A549 (cell line): ENCODE measurements around the gene SERTAD2.

ENCODE experiments used
- CTCF ChIP-seq: fragments of >200 bp; sonication (Bioruptor Twin); formaldehyde crosslinking; IDR thresholded peaks from 3 replicates; pipeline ENCODE4 v1.5.1; 2016
- EP300 ChIP-seq, 2 experiments: fragments of >200 bp; sonication (Bioruptor Twin); formaldehyde crosslinking; IDR thresholded peaks; 2 replicates in 1 of 2; 3 replicates in 1 of 2; pipeline ENCODE4 v1.6.1; 2016 to 2017
- HOXA7 ChIP-seq: fragments of 250-450 bp; sonication (Bioruptor Pico); IDR thresholded peaks from 2 replicates; pipeline ENCODE4 v1.5.0; 2020; ENCODE audit warnings: mild to moderate bottlenecking, moderate library complexity
- JUN ChIP-seq, 2 experiments: fragments of >200 bp; sonication (Bioruptor Twin); formaldehyde crosslinking; IDR thresholded peaks; 2 replicates in 1 of 2; 3 replicates in 1 of 2; pipeline ENCODE4 v1.6.1; 2016 to 2017
- JUNB ChIP-seq: fragments of >200 bp; sonication (Bioruptor Twin); formaldehyde crosslinking; IDR thresholded peaks from 2 replicates; pipeline ENCODE4 v1.6.1; 2016
- MAX ChIP-seq: IDR thresholded peaks from 2 replicates; pipeline ENCODE4 v1.6.1; 2012
- MYC ChIP-seq: IDR thresholded peaks from 2 replicates; pipeline ENCODE4 v1.6.1; 2012; ENCODE audit warnings: mild to moderate bottlenecking, inconsistent platforms, low read length, improper control_type of control experiment, borderline replicate concordance
- RFX5 ChIP-seq: fragments of 450-650 bp; IDR thresholded peaks from 2 replicates; pipeline ENCODE4 v1.7.1; 2014; ENCODE audit warnings: antibody characterized with exemption, mild to moderate bottlenecking, moderate library complexity
- ZC3H11A ChIP-seq: fragments of 450-650 bp; IDR thresholded peaks from 2 replicates; pipeline ENCODE4 v1.6.1; 2014; ENCODE audit warnings: antibody characterized with exemption, mild to moderate bottlenecking

GRCh38 chr2:64658269-64658668 is 4.6 kb upstream of the SERTAD2 start:
- TF ChIP-seq EP300 (IDR thresholded peaks at IDR 0.05) (no peak), CTCF (no peak), RFX5 (no peak), MYC (no peak), HOXA7 (no peak), MAX (no peak), ZC3H11A (no peak), JUNB (no peak), JUN (IDR thresholded peaks at IDR 0.05) (no peak)
